T-helper 1 cell treated with Interleukin-12 subunit alpha and Interleukin-12 subunit beta and Interleukin-4 antibody, amounts not matched to agents 30 ng/mL and 1 ng/mL, for 36 hours (primary cell): ENCODE measurements around the gene FLOT1. TPM values are rescaled to one million over a fixed set of nuclear protein-coding genes. Genes with fewer than 3 reads are reported as not detected.

Experiments used
- intact Hi-C: fragments of 100-400 bp; cut with micrococcal nuclease; formaldehyde crosslinking; loops from one replicate; pipeline ENCODE4 v1.15.1; 2024
- total RNA-seq: library from RNA; stranded (reverse); gene quantifications from 2 replicates; pipeline ENCODE4 v1.2.3, GENCODE V29; 2022

The FLOT1 gene
- total RNA-seq = 201 and 206 TPM in 2 replicates

GRCh38 chr6:30742316-30743098 is at the start of gene FLOT1:
Gene FLOT1 (minus strand): TSS chr6:30742687. CDS start chr6:30742189, 498 bp downstream.
- intact Hi-C loops = loop anchor here (1.0 to 5.0 kb wide), 5 partner anchors 20 to 185 kb away; partner anchors contain the start of genes GNL1, MRPS18B, PPP1R10 and PRR3

DNA sequence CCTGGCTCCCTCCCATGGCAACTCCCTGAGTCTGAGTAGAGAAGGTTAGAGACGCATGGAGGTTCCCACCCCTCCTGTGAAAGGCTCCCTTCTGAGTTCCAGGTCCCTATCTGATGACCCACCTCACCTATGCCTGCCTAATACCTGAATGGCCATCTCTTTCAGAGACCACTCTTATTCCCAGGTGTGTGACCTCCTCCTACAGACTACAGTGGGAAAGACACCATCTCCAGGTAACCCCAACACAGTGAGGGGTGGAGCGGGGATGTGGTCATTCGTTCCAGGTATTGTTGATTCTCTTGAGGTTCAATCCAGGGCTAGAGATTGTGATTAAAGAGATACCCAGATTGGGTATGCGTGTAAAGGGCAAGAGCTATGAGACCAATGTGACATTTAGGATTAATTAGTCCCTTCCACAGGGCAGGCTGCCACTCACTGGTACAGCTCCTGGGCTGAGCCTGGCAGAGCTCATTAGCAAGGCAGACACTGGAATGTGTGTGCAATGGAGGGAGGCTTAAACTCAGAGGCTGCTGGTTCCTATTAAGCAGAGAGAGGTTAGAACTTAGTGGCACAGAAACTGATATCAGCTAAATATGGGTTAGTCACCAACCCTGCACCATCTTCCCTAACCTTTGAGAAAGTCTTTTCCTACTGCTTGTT is 48.4 kb upstream of the FLOT1 start:
- intact Hi-C loops = no loop called here

GRCh38 chr6:30789606-30790005 is 47.1 kb upstream of the FLOT1 start:
- intact Hi-C loops = no loop called here

DNA sequence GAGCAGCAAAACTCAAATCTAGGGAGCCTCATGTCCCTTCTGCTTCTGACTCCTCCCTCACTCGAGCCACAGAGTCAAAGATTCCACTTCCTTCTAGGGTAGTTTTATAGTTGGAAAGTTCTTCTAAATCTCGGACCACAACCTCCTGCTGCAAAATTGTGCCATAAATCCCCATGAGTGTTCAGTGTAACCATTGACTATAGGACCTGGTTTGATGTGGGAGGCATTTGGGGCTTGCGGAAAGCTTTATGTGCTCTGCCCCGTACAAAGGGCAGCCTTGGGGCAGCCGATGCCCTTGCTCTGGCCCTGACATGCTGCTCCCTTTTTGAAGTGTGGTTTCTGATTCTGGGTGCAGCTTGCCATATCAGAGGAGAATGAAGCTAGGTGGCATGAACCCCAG is 45.5 kb upstream of the FLOT1 start:
- intact Hi-C loops = loop anchor here (1.0 kb wide), 1 partner anchor 18 kb away; no protein-coding TSS in a partner anchor

GRCh38 chr6:30782425-30783014 is 40.0 kb upstream of the FLOT1 start:
- intact Hi-C loops = no loop called here

DNA sequence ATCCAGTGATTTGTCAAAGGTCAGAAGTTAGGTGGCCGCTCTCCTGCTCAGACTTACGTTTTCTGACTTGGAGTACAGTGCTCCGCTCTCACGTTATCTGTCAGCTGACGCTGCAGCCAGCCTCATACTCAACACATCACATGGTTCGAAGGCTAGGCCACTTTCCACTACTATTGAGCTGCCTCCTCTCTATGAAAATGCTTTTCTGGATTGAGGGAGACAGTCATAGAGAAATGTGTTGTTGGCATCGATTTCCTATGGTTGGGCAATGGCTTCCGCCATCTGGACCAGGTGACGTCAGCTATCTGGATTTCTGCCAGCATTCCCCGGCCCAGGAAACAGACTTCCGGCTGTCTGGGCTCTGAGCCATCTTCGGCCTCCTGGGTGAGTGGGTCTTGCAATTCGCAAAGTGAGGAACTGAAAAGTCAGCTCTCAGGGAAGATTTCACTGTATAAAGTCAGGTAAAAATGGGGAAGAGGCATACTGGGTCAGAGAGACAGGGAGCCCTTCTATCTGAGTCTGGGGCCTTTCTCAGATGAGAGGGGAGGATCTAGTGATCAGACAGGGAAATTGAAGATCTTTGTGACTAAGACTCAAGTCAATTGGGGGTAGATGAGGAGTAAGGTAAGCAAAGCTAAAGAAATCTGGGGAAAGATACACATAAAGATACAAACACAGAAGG is 39.4 kb upstream of the FLOT1 start:
- intact Hi-C loops = no loop called here

DNA sequence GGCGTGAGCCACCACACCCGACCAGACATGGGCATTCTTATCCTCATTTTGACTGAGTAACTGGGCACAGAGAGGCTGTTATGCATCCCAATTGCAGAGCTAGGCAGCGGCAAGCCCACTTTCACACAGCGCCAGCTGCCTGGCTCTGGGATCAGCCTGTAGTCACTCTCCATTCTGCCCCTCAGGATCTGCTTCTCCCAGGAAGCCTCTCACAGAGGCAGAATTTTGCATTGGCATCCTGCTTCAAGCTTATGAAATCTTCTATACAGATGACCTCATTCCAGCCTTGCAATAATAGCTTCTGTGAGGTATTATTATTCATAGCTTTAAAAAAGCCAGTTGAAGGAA is 38.9 kb upstream of the FLOT1 start:
- intact Hi-C loops = no loop called here

GRCh38 chr6:30780642-30780920 is 38.1 kb upstream of the FLOT1 start:
- intact Hi-C loops = no loop called here

DNA sequence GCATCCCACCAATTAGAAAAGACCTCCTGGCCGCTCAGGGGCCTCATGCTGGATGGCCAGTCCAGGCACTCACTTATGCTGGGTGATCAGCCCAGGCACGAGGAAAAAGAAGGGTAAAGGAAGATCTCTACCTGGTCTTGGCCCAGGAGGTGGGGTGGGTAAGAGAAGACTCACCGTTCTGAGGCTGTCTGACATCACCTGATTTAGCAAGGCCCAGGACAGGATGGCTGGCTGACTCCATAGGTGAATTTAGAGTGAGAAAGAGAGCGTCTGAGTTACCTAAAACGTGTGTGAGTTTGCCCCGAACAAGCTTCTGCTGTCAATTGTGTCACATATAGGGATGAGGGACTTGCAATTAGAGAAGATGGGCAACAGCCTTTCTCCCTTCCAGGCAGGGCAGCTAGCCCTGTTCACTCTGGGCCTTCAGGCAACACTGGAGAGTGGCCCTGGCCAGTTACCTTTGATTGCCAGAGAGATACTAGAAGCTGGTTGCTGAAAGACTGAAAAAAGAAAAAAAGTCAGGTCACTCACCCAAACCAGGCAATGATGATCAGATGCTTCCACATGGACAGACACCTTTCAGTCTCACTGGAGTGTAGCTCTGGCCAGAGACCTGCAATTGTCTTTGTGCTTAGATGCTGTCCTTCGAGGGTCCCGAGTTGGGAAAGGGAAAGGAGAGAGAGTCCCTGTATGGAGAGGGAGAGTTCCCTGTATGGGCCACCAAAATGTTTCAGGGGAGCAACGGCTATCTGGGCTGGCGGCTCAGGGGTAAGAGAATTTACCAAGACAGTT is 37.6 kb upstream of the FLOT1 start:
- intact Hi-C loops = no loop called here

DNA sequence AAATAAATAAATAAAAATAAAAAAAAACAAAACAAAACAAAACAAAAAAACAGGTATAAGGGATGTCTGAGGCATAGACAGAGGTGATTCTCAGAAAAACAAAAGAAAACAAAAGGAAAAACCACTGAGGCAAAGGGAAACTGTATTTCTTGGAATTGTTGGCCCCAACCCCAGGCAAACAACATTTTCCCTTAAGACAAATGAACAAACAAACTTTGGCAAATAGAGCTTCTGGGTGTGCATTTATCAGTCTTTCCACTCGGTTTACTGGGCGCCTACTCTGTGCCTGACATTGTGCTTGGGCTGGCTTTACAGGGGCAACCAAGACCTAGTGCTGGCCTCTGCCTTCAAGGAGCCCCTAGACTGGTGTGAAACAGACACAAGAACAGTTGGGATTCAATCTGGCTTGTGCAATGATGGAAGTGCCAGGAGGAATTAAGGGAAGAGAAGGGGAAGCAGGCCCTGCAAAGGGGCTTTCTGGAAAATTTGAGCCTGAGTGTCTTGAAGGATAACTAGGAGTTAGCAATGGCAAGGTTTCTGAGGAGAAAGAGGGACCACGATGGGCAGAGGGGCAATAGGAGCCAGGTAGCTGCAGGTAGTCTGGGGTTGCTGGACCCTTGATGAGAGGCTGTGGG is 35.6 kb upstream of the FLOT1 start:
- intact Hi-C loops = loop anchor here (1.0 kb wide), 1 partner anchor 9 kb away; no protein-coding TSS in a partner anchor

GRCh38 chr6:30777155-30777485 is 34.6 kb upstream of the FLOT1 start:
- intact Hi-C loops = no loop called here

DNA sequence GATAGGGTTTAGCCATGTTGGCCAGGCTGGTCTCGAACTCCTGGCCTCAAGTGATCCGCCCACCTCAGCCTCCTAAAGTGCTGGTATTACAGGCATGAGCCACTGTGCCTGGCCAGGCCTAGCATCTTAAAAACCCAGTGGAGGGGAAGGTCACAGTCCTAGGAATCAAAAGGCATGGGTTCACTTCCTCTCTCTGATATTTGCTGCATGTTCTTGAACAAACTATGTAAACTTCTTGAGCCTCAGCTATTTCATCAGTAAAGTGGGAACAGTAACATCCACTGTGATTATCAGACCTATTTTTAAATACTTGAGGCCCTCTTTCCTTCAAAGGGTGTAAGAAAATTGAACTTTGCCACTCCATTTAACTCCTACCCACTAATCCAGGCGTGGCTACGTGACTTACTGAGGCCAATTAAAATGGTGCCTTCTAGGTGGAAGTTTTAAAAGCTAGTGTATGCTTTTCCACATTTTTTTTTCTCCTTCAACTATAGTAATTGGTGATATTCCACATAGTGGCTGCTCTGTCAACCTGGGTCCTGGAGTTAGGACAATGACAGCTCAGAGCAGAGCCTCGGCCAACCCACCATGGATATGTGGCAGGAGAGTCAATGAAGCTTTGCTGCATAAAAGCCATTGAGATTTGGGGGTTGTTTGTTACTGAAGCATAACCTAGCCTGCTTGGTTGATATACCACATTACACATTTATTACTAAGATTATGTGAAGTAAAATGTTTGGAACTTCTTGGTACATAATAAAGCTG is 34.1 kb upstream of the FLOT1 start:
- intact Hi-C loops = no loop called here

- intact Hi-C loops = no loop called here
Observed at GRCh38 chr6:30775104-30775503, 32.6 kb upstream of the FLOT1 start.

DNA sequence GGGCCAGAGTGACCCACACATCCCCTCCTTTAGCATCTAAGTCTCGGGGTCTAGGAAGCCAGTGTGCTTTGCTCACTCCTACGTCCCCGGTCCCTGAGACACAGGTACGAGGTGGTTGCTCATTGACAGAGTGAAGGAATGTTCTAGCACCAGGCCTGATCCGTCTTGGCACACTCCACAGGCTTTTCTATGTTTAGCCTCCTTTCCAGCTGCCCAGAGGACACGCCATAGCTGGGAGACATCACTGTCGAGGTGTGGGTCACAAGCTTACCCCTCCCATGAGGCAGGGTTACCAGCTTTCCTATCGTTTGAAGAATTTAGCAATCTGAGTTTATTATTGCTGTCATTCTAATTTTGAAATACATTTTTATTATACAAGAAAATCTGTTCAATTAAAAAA is 32.2 kb upstream of the FLOT1 start:
- intact Hi-C loops = no loop called here

GRCh38 chr6:30770592-30770991 is 28.1 kb upstream of the FLOT1 start:
- intact Hi-C loops = loop anchor here (1.0 kb wide), 1 partner anchor 18 kb away; no protein-coding TSS in a partner anchor

- intact Hi-C loops = loop anchor here (1.0 kb wide), 3 partner anchors 8 to 23 kb away; no protein-coding TSS in a partner anchor
Observed at GRCh38 chr6:30769853-30770524, 27.5 kb upstream of the FLOT1 start.

GRCh38 chr6:30769088-30769852 is 26.8 kb upstream of the FLOT1 start:
- intact Hi-C loops = loop anchor here (1.0 kb wide), 2 partner anchors 9 to 24 kb away; no protein-coding TSS in a partner anchor

DNA sequence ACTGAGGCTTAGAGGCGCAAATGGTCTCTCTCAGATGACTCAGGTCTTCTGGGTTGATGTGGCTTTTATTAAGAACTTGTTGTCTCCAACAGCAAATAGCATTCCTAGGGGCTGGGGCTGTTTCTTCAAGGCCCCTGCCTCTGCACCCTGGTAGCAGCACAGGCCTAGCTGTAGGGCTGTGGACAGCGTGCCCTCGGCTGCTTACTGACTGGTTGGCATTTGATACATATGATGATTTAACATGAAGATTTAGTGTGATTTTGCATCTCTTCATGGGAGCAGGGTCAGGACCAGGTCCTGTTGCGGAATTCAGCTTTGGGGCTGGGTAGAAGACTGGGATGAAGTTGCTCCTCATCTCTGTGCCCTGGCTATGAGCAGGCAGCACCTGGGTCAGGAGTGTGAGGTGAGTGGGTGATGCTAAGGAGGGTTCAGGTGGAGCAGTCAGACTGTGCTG is 26.2 kb upstream of the FLOT1 start:
- intact Hi-C loops = loop anchor here (1.0 kb wide), 2 partner anchors 10 to 25 kb away; no protein-coding TSS in a partner anchor
